HG03045 (cell line): ENCODE measurements around the gene CCDC154.
A peak's percentile ranks its signal among the peaks of the same experiment; 100 is the strongest.
"Not testable (repeated sequence)": the region's sequence is repeated elsewhere in the genome, so short reads cannot be mapped to it uniquely, and the experiment has no call there.

ENCODE experiments used
- ATAC-seq: cut with Tn5 transposase; IDR thresholded peaks from one replicate; pipeline ENCODE4 v1.9.1; 2021; ENCODE audit warnings: mild to moderate bottlenecking, moderate library complexity; ENCODE audit not compliant: unreplicated experiment

Gene CCDC154

DNA sequence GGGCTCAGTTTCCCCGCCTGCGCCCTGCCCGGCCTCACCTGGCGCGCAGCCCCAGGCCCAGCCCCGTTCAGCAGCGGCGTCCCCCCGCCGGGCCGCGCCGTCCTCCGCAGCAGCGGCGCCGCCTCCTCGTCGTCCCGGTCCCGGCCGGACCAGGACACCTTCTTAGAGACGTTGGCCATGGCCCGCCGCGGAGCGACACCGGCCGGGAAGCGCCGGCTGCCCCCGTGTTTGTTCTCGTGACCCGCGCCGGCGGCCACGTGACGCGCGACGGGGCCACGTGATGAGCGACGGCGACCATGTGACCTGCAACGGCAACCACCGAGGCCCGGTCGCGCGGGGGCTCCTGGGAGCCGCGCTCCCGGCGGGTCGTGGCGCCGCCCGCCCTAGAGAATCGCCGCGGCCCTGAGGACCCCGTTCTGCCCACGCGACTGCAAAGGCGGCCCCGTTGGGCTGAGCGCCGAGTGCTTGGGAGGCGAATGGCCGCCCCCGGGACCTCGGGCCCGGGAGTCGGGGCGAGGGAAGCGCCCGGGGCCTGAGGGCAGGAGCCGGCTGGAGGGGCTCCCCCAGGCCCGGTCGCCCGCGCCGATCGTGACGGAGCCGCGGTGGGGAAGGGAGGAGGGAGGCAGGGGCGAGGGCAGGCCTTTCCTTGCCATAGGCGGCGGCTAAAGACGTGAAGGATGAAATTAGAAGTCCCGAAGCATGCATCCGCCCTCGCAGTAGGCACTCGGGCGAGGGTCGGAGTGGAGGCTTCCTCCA is 30.6 kb upstream of the CCDC154 start, which contains the start of gene CLCN7:
Gene CLCN7 (minus strand): TSS at position 233 of the 756 bp plus-strand sequence. CDS start 54 bp downstream, at position 179.
- ATAC-seq = peak; percentile 87

GRCh38 chr16:1474082-1474795 is 29.9 kb upstream of the CCDC154 start:
- ATAC-seq = no peak

DNA sequence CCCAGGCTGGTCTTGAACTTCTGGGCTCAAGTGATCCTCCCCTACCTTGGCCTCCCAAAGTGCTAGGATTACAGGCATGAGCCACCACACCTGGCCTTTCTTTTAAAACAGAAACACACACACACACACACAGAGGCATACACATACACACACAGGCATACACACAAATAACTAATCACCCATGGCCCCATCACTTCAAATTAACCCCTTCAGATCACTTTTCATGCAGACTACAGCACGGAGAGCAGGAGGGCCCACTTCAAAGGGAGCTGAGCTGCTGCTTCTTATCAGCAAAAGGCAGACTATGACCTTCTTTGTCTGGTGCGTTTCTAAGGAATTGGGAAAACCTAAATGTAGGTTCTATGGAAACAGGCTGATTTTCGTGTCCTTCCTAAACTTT is 28.6 kb upstream of the CCDC154 start:
- ATAC-seq = no peak

- ATAC-seq = no peak
Measured at GRCh38 chr16:1471569-1472194, 27.3 kb upstream of the CCDC154 start.

DNA sequence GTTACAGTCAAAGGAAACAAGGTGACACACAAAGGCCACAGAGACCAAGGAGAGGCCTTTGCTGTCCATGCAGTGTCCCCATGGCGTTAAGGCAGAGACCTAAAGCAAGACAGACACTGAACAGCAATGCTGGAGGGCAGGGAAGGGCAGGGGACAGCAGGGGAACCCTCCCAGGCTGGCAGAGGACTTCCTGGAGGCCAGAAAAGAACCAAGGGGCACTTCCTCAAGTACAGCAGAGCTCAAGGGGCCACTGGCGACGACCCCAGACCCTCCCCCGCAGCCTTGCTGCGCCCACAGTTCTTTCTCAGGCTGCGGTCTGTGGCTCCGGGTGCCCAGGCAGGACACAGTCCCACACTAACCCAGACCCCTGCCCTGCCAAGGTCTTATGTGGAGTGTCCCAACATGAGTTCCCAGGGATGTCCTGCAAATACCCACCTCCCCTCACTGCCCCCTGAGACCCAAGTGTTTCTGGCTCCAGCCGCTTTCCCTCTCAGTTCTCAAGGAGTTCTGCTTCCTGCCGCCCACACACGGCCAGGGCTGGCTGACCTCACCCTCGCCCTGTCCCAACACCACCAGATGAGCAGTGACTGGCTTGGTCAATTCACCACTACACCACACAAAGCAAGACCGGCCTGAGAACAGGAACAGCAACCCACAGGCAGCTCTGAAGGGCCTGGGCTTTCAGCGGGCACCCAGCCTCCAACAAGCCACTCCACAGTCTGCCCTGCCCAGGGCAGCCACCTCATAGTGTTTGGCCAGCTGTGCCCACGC is 26.3 kb upstream of the CCDC154 start:
- no peak for ATAC-seq

DNA sequence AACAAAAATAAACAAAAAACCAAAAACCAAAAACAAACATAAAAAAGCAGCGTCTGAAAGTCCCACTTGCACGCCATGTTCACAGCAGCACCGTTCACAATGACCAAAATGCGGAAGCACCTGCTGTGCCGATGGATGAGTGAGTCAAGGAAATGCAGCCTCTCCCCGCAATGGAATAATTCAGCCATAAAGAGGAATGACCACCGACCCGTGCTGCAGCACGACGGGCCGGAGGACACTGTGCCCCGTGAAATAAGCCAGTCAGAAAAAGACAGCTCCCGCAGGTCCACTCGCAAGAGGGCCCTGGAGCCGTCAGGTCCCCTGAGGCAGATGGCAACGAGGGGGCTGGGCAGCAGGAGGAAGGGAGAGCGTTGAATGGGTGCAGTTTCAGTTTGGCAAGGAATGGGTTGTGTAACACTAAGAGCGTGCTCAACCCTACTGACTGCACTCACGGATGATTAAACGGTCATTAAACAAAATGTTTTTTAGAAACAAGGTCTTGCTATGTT is 25.4 kb upstream of the CCDC154 start:
- ATAC-seq = no peak

DNA sequence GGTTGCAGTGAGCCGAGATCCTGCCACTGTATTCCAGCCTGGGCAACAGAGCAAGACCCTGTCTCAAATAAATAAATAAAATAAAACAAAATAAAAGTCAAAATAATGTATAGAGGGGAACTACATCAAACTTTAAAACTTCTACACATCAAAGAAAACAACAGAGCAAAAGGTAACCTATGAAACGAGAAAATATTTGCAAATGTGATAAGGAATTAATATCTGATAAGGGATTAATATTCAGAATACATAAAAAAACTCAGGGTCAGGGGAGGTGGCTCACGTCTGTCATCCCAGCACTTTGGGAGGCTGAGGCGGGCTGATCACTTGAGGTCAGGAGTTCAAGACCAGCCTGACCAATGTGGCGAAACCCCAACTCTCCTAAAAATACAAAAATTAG is 24.8 kb upstream of the CCDC154 start:
- not testable (repeated sequence) for ATAC-seq

DNA sequence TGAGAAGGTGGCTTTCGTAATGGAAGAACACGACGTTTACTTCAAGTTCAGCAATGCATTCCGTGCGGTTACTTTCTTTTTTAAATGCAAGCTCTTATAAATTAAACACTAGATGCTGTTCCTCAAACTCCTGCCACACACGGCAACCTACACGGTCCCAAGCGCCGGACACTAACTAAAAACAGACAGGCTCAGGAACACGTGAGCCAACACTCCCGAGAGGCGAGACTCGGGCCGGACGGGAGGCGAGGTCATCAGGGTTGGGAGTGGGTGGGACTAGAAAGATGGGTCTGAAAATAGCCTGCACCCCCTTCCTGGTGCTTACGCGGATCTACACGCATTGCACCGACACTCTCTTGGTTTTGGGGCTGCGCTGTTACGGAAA is 24.1 kb upstream of the CCDC154 start:
- no peak for ATAC-seq

- no peak for ATAC-seq
Measured at GRCh38 chr16:1466968-1467521, 22.7 kb upstream of the CCDC154 start.

- ATAC-seq = no peak
Measured at GRCh38 chr16:1466054-1466453, 21.7 kb upstream of the CCDC154 start.

DNA sequence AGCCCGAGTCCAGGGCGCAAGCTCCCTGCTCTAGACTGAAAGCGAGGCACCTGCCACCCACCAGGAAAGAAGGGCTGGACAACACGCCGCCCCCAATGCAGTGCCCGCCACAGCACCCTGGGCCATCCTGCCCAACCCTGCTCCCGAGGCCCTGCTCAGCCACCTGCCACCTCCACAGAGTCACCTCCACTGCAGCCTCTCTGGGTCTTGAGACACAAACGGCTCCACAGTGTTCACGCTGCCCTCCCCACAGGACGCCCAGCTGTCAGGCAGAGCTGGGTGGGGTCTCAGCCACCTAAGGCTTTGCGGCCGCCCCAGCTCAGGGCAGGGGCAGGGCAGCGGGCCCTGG is 21.2 kb upstream of the CCDC154 start:
- ATAC-seq = no peak

GRCh38 chr16:1464894-1465566 is 20.7 kb upstream of the CCDC154 start:
- ATAC-seq = no peak

DNA sequence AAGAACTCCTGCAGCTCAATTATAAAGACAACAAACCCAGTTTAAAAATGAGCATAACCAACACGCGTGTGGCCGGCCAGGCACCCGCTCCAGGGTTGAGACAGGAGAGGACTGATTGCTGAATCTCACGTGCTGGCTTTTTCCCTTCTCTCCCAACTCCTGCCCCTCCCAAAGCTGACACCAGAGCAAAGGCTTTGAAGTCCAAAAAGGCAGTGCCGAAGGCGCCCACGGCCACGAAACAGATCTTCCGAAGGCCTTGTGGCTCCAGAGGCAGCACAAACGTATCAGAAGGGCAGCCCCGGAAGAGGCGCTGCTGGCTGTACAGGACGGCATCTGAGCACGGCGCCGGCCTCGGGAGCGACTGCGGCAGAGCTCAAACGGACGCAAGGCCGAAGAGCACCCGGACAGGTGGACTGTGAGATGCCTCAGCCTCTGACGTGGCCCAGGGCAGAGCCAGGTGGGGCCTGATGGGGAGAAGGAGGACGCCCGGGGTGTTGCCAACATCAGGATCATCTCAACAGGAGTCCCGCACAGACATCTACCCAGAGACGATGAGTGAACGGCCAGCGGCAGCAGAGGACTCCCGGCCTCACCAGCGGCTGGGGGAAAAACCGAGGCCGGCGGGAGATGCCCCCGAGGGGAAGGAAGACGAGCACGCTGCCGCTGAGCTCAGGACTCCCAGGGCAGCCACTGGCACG is 20.0 kb upstream of the CCDC154 start:
- no peak for ATAC-seq

GRCh38 chr16:1461146-1461545 is 16.8 kb upstream of the CCDC154 start:
- ATAC-seq = no peak

DNA sequence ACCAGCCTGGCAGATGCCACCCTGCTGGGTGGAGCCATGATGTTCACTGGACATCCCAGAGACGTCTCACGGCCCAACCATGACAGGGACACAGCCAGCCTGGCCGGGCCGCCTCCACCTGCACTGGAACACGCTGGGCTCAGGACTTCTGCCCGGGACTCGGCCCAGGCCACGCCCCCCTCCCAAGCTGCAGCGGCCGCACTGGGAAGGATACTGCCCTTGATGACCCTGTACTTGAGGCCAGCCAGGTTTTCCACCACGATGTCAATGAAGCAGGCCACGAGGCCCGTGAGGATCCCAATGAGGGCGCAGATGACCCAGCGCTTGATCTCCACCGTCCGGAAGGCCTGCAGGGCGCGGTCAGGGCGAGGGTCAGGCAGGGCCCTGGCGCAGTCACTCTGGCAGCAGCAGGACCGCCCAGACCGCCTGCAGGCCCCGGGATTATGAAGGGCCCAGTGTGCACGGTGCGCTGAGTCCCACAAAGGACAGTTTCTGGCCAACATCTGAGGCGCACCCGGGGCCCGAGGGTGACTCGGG is 16.3 kb upstream of the CCDC154 start:
- ATAC-seq = no peak

DNA sequence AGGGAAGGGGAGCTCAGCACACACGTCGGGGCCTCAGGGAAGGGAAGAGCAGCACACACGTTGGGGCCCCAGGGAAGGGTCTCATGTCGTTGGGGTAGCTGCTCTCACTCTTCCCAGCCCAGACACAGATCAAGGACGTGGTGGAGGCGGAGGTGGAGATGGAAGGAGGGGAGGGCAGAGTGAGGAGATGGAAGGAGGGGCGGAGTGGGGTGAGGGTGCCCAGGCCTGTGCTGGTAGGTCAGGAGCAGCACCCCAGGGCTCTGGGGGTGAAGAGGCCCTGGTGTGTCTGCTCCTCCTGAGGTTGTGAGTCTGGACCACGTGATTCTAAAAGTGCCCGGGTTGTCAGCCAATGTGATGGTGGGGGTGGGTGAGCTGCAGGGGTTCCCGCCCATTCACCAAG is 15.6 kb upstream of the CCDC154 start:
- no peak for ATAC-seq

GRCh38 chr16:1458977-1459341 is 14.6 kb upstream of the CCDC154 start:
- ATAC-seq = no peak

DNA sequence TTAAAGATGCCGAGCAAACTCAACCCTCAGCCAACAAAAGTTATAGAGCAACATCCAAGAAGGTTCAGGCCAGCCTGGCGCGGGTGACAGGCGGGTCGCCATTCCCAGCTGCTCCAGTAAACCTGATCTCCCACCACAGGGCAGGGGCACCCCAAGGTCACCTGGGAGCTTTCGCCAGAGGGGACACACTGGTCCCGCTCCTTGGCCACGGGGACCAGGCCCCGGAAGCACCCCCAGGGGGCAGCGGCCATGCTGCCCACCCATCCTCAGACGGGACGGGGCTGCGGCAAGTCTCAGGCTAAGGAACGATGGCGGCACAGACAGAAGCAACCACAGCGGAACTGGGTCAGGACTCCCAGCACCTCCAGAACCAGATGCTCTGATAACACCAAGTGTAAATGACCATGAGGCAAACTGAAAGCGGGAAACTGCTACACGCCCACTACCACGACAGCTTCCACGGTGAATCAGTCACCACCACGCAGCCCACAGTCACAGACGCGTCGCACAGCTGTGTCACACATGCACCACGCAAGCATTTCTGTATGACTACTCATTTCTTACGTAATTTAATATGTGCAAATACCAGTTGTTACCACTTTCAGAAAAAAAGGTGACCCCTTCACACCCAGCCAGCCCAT is 14.1 kb upstream of the CCDC154 start:
- no peak for ATAC-seq
